Vagina (tissue), 2 donors: ENCODE results near the gene SLC6A16.

Source experiments
- POLR2A ChIP-seq, 2 donors: fragments of 450-650 bp; IDR thresholded peaks; one replicate each; pipeline ENCODE4 v1.6.1; 2017; ENCODE audit warnings: antibody characterized with exemption in 2 of 2, mild to moderate bottlenecking in 2 of 2, moderate library complexity in 2 of 2
- POLR2AphosphoS5 ChIP-seq, 2 donors: sonication (generic); formaldehyde crosslinking; IDR thresholded peaks; one replicate each; pipeline ENCODE4 v1.9.0; 2017; ENCODE audit warnings: antibody characterized with exemption in 2 of 2, mild to moderate bottlenecking in 2 of 2, low read depth in 1 of 2; ENCODE audit not compliant: insufficient read depth in 1 of 2
- TF ChIP-seq, protein P1 (sequence below), 3 experiments: fragments of 450-650 bp in 2 of 3; fragments of 200-600 bp in 1 of 3; sonication (generic) in 1 of 3; IDR thresholded peaks; one replicate each; pipeline ENCODE4 v1.5.1; 2017 to 2019; ENCODE audit warnings: antibody characterized with exemption in 3 of 3, mild to moderate bottlenecking in 2 of 3, moderate library complexity in 2 of 3

DNA sequence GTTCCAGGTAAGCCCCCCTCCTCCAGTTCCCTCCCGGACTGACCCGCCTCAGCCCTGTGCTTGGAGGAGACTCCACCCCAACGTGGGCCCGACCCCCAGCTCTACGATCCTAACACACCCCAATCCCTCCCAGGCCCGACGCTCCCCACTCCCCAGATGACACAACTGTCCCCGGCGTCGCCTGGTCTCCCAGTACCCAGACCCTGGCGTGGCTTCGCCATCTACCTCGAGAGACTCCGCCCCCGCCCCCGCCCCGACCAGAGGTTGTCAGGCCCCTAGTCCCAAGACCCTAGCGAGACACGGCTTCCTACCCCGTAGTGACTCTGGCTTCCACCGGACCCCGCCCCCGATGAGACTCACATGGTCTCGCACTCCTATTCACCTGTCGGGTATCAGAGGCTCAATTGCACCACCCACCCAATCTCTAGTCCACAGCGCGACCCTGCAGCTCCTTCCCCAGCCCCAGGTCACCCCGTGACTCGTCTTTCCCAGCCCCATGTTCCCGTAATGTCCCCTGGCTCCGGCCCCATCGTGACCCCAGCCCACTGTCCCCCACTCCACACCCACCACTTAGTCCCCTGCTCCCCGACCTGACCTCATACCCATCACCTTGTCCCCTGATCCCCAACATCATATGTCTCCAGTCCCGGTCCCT lies 13.2 kb upstream of the SLC6A16 start:
- TF ChIP-seq, protein P1, sequence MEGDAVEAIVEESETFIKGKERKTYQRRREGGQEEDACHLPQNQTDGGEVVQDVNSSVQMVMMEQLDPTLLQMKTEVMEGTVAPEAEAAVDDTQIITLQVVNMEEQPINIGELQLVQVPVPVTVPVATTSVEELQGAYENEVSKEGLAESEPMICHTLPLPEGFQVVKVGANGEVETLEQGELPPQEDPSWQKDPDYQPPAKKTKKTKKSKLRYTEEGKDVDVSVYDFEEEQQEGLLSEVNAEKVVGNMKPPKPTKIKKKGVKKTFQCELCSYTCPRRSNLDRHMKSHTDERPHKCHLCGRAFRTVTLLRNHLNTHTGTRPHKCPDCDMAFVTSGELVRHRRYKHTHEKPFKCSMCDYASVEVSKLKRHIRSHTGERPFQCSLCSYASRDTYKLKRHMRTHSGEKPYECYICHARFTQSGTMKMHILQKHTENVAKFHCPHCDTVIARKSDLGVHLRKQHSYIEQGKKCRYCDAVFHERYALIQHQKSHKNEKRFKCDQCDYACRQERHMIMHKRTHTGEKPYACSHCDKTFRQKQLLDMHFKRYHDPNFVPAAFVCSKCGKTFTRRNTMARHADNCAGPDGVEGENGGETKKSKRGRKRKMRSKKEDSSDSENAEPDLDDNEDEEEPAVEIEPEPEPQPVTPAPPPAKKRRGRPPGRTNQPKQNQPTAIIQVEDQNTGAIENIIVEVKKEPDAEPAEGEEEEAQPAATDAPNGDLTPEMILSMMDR (IDR thresholded peaks at IDR 0.05) = no peak
- TF ChIP-seq POLR2A (IDR thresholded peaks at IDR 0.05) (no peak), POLR2AphosphoS5 (IDR thresholded peaks at IDR 0.05; ENCODE audit: insufficient read depth in 1 of 2, low read depth in 1 of 2) (no peak)
